GM18517 (cell line): ENCODE measurements around the gene CEP85.
"Not testable (repeated sequence)": the region's sequence is repeated elsewhere in the genome, so short reads cannot be mapped to it uniquely, and the experiment has no call there.

Experiments used
- ATAC-seq: cut with Tn5 transposase; IDR thresholded peaks from one replicate; pipeline ENCODE4 v1.9.1; 2021; ENCODE audit warnings: mild to moderate bottlenecking, moderate library complexity; ENCODE audit not compliant: unreplicated experiment

CEP85 gene

GRCh38 chr1:26224606-26225005, 9.4 kb upstream of the CEP85 start:
- no peak for ATAC-seq

GRCh38 chr1:26225033-26225831, 8.8 kb upstream of the CEP85 start:
- ATAC-seq, result no peak

GRCh38 chr1:26230682-26231081, 3.3 kb upstream of the CEP85 start:
- ATAC-seq, result not testable (repeated sequence)

GRCh38 chr1:26234644-26235370, 807 bp downstream of the CEP85 start:
- no peak for ATAC-seq

- ATAC-seq, result no peak
Observed at GRCh38 chr1:26237230-26237966, 3.4 kb downstream of the CEP85 start.

GRCh38 chr1:26239936-26240335, 5.9 kb downstream of the CEP85 start:
- ATAC-seq, result no peak

GRCh38 chr1:26252718-26253117, 18.7 kb downstream of the CEP85 start:
- ATAC-seq, result no peak

- no peak for ATAC-seq
Observed at GRCh38 chr1:26254404-26254803, 20.4 kb downstream of the CEP85 start.

GRCh38 chr1:26257222-26257621, 23.2 kb downstream of the CEP85 start:
- no peak for ATAC-seq

DNA sequence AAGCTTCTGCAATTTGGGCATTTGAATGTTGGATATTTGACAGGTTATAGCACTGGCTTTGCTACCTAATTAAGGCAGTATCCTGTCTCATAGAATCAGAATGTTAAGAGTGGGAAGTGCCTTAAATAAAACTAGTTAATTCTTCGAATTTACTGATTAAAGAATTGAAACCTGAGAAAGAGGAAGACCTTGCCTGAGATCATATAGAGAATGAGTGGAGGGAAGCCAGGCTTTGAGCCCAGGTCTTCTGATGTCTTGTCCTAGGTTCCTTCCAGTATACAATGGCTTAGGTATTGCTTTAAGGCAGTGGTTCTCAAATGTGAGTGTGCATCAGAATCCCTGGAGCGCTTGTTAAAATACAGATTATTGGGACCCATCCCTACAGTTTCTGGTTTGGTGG, 25.0 kb downstream of the CEP85 start:
- ATAC-seq, result no peak

- ATAC-seq, result no peak
Observed at GRCh38 chr1:26259578-26259977, 25.6 kb downstream of the CEP85 start.

- no peak for ATAC-seq
Observed at GRCh38 chr1:26263212-26263611, 29.2 kb downstream of the CEP85 start.

DNA sequence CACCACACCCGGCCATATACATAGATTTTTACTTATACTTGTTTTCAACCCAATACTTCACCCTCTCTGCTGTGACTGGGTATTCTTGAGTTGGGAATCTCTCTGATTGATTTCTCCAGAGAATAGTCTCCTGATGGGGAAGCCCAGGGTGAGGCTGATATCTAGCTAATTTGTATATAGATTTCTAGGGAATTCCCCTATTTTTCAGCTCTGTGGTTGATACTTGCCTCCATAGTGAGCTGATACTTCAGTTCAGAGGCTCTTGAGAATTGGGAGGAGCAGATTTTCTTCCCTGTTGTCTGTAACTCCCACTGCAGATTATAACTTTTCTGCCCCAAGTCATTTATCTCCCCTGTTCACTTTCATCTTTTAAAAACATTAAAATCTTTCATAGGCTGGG, 31.4 kb downstream of the CEP85 start:
- no peak for ATAC-seq

- ATAC-seq, result no peak
Observed at GRCh38 chr1:26268290-26269197, 34.5 kb downstream of the CEP85 start.

GRCh38 chr1:26269198-26269550, 35.2 kb downstream of the CEP85 start:
- no peak for ATAC-seq

- ATAC-seq, result no peak
Observed at GRCh38 chr1:26274801-26275425, 40.9 kb downstream of the CEP85 start.

- peak; percentile 40 for ATAC-seq
Observed at GRCh38 chr1:26275580-26276431, 41.8 kb downstream of the CEP85 start.

DNA sequence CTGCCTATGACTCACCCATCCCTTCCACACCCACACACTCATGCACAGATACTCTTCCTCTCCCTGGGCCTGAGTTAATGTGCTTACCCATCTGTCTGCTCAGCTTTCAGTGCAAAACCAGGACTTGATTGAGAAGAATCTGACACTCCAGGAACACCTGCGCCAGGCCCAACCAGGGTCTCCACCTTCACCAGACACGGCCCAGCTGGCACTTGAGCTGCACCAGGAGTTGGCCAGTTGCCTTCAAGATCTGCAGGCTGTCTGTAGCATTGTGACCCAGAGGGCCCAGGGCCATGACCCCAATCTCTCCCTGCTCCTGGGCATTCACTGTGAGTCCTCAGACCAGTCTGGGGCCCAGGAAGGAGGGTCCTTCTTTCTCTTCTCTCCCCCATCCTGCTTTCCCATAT, 42.4 kb downstream of the CEP85 start:
- ATAC-seq, result no peak

GRCh38 chr1:26277261-26277661, 43.3 kb downstream of the CEP85 start:
- ATAC-seq, result no peak
